GDM1 (cell line): ENCODE data around the gene ALPI.
A peak's percentile ranks its signal among the peaks of the same experiment; 100 is the strongest.
"Not testable (repeated sequence)": the region's sequence is repeated elsewhere in the genome, so short reads cannot be mapped to it uniquely, and the experiment has no call there.

Experiments used
- DNase-seq: peaks from one replicate; lab custom pipeline; 2025; lab: John Stamatoyannopoulos, UW

Gene ALPI

GRCh38 chr2:232420463-232421188, 35.3 kb upstream of the ALPI start:
- no peak for DNase-seq

GRCh38 chr2:232421189-232421785, 34.7 kb upstream of the ALPI start:
- no peak for DNase-seq

GRCh38 chr2:232422051-232422450, 33.9 kb upstream of the ALPI start:
- DNase-seq, result no peak

- DNase-seq, result not testable (repeated sequence)
These were observed 33.0 kb upstream of the ALPI start for GRCh38 chr2:232422996-232423395.

- not testable (repeated sequence) for DNase-seq
These were observed 32.5 kb upstream of the ALPI start for GRCh38 chr2:232423407-232423806.

GRCh38 chr2:232431705-232432590, 24.0 kb upstream of the ALPI start:
- DNase-seq, result no peak

GRCh38 chr2:232432598-232433184, 23.3 kb upstream of the ALPI start:
- no peak for DNase-seq

- not testable (repeated sequence) for DNase-seq
These were observed 22.3 kb upstream of the ALPI start for GRCh38 chr2:232433622-232434021.

- DNase-seq, result no peak
These were observed 21.9 kb upstream of the ALPI start for GRCh38 chr2:232434091-232434490.

GRCh38 chr2:232434563-232435374, 21.2 kb upstream of the ALPI start:
- no peak for DNase-seq

- DNase-seq, result no peak
These were observed 20.6 kb upstream of the ALPI start for GRCh38 chr2:232435375-232435648.

- DNase-seq, result no peak
These were observed 20.1 kb upstream of the ALPI start for GRCh38 chr2:232435805-232436204.

- DNase-seq, result no peak
These were observed 19.4 kb upstream of the ALPI start for GRCh38 chr2:232436381-232437194.

GRCh38 chr2:232437195-232437571, 18.8 kb upstream of the ALPI start:
- DNase-seq, result no peak

GRCh38 chr2:232438091-232438490, 17.9 kb upstream of the ALPI start:
- no peak for DNase-seq

- DNase-seq, result no peak
These were observed 16.8 kb upstream of the ALPI start for GRCh38 chr2:232438951-232439757.

- no peak for DNase-seq
These were observed 16.2 kb upstream of the ALPI start for GRCh38 chr2:232439758-232440135.

- DNase-seq, result peak; percentile 69
These were observed 15.5 kb upstream of the ALPI start for GRCh38 chr2:232440220-232441018.

GRCh38 chr2:232441147-232441651, 14.8 kb upstream of the ALPI start:
- no peak for DNase-seq
